ENCODE measurements around the gene ARRDC3.

ARRDC3 gene

GRCh38 chr5:91383956-91384300, 811 bp upstream of the ARRDC3 start:
- DNase-seq: peak; percentile 12

GRCh38 chr5:91382530-91383026, 539 bp downstream of the ARRDC3 start:
- peak; percentile 33 for DNase-seq

GRCh38 chr5:91381774-91382359, 1.2 kb downstream of the ARRDC3 start:
- peak; percentile 75 for DNase-seq

GRCh38 chr5:91381239-91381773, 1.8 kb downstream of the ARRDC3 start:
- no peak for DNase-seq

GRCh38 chr5:91380491-91381238, 2.5 kb downstream of the ARRDC3 start:
- DNase-seq: peak; percentile 98

GRCh38 chr5:91379914-91380490, 3.1 kb downstream of the ARRDC3 start:
- DNase-seq: peak; percentile 95

GRCh38 chr5:91379246-91379913, 3.7 kb downstream of the ARRDC3 start:
- no peak for DNase-seq

- DNase-seq: no peak
These were observed 4.3 kb downstream of the ARRDC3 start for GRCh38 chr5:91378752-91379211.

GRCh38 chr5:91374893-91375520, 8.1 kb downstream of the ARRDC3 start:
- DNase-seq: no peak

GRCh38 chr5:91373600-91373999, 9.5 kb downstream of the ARRDC3 start:
- no peak for DNase-seq

GRCh38 chr5:91373006-91373405, 10.1 kb downstream of the ARRDC3 start:
- no peak for DNase-seq

GRCh38 chr5:91369480-91369879, 13.6 kb downstream of the ARRDC3 start:
- no peak for DNase-seq

- DNase-seq: no peak
These were observed 15.0 kb downstream of the ARRDC3 start for GRCh38 chr5:91367908-91368648.

GRCh38 chr5:91367344-91367743, 15.8 kb downstream of the ARRDC3 start:
- no peak for DNase-seq

- DNase-seq: no peak
These were observed 16.6 kb downstream of the ARRDC3 start for GRCh38 chr5:91366551-91366950.

- DNase-seq: no peak
These were observed 17.6 kb downstream of the ARRDC3 start for GRCh38 chr5:91365498-91365897.

- DNase-seq: no peak
These were observed 20.2 kb downstream of the ARRDC3 start for GRCh38 chr5:91362935-91363334.

GRCh38 chr5:91361790-91362189, 21.3 kb downstream of the ARRDC3 start:
- DNase-seq: no peak

GRCh38 chr5:91361055-91361701, 21.9 kb downstream of the ARRDC3 start:
- DNase-seq: no peak

- no peak for DNase-seq
These were observed 23.0 kb downstream of the ARRDC3 start for GRCh38 chr5:91359962-91360609.

GRCh38 chr5:91357806-91358205, 25.3 kb downstream of the ARRDC3 start:
- no peak for DNase-seq
